Panc1 (cell line): ENCODE results near the gene PRR5L.

Experiments
- POLR2AphosphoS5 ChIP-seq: IDR thresholded peaks from 2 replicates; pipeline ENCODE4 v1.6.1; 2012; ENCODE audit warnings: mild to moderate bottlenecking, low read depth, low read length, moderate library complexity
- SIN3A ChIP-seq: IDR thresholded peaks from 2 replicates; pipeline ENCODE4 v1.6.1; 2012; ENCODE audit warnings: low read depth, mild to moderate bottlenecking, low read length, moderate library complexity, borderline replicate concordance; ENCODE audit not compliant: insufficient read depth
- TF ChIP-seq, protein P1 (sequence below): fragments of 450-650 bp; IDR thresholded peaks from 2 replicates; pipeline ENCODE4 v1.5.1; 2017; ENCODE audit warnings: mild to moderate bottlenecking
- TF ChIP-seq, protein P2 (sequence below), 2 experiments: IDR thresholded peaks; 2 replicates each; pipeline ENCODE4 v1.6.1; 2011 to 2012; ENCODE audit warnings: low read depth in 2 of 2, control low read depth in 1 of 2, low read length in 1 of 2, mild to moderate bottlenecking in 1 of 2, moderate library complexity in 1 of 2; ENCODE audit not compliant: insufficient read depth in 1 of 2

DNA sequence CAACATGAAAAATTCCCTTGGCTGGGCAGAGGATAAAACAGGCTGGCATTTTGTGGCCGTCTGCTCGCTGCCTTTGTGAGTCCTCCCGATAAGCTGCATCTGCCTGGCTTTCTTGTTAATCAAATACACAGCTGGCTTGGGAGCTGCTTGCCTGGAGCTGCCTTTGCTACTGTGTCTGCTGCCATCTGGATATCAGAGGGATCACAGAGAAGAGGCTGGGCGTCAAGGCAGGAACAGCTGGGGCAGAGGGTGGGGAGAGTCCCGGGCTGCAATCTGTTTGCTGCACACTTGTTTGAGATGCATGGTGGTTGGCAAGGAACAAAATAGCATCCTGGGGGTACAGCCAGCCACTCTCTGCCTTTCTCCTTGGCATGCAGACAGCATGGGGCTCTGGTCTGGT, 42.9 kb upstream of the PRR5L start:
- TF ChIP-seq, protein P1, sequence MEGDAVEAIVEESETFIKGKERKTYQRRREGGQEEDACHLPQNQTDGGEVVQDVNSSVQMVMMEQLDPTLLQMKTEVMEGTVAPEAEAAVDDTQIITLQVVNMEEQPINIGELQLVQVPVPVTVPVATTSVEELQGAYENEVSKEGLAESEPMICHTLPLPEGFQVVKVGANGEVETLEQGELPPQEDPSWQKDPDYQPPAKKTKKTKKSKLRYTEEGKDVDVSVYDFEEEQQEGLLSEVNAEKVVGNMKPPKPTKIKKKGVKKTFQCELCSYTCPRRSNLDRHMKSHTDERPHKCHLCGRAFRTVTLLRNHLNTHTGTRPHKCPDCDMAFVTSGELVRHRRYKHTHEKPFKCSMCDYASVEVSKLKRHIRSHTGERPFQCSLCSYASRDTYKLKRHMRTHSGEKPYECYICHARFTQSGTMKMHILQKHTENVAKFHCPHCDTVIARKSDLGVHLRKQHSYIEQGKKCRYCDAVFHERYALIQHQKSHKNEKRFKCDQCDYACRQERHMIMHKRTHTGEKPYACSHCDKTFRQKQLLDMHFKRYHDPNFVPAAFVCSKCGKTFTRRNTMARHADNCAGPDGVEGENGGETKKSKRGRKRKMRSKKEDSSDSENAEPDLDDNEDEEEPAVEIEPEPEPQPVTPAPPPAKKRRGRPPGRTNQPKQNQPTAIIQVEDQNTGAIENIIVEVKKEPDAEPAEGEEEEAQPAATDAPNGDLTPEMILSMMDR = no peak
- TF ChIP-seq POLR2AphosphoS5 (no peak), SIN3A (no peak)
- TF ChIP-seq, protein P2, sequence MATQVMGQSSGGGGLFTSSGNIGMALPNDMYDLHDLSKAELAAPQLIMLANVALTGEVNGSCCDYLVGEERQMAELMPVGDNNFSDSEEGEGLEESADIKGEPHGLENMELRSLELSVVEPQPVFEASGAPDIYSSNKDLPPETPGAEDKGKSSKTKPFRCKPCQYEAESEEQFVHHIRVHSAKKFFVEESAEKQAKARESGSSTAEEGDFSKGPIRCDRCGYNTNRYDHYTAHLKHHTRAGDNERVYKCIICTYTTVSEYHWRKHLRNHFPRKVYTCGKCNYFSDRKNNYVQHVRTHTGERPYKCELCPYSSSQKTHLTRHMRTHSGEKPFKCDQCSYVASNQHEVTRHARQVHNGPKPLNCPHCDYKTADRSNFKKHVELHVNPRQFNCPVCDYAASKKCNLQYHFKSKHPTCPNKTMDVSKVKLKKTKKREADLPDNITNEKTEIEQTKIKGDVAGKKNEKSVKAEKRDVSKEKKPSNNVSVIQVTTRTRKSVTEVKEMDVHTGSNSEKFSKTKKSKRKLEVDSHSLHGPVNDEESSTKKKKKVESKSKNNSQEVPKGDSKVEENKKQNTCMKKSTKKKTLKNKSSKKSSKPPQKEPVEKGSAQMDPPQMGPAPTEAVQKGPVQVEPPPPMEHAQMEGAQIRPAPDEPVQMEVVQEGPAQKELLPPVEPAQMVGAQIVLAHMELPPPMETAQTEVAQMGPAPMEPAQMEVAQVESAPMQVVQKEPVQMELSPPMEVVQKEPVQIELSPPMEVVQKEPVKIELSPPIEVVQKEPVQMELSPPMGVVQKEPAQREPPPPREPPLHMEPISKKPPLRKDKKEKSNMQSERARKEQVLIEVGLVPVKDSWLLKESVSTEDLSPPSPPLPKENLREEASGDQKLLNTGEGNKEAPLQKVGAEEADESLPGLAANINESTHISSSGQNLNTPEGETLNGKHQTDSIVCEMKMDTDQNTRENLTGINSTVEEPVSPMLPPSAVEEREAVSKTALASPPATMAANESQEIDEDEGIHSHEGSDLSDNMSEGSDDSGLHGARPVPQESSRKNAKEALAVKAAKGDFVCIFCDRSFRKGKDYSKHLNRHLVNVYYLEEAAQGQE (IDR thresholded peaks at IDR 0.05; ENCODE audit: insufficient read depth in 1 of 2, low read depth in 2 of 2, low read length in 1 of 2) = no peak
